HFFc6 (cell line): ENCODE data around the gene ITGAV. TPM values are rescaled to one million over a fixed set of nuclear protein-coding genes. Genes with fewer than 3 reads are reported as not detected.

ENCODE experiments used
- DNase-seq: peaks from one replicate; pipeline ENCODE4 v3.0.0-alpha.2; 2018
- H3K27ac Mint-ChIP-seq: 2 replicates; pipeline ENCODE4 v1.8.0; 2020; ENCODE audit warnings: mild to moderate bottlenecking, mixed read lengths
- H3K27me3 Mint-ChIP-seq: 2 replicates; pipeline ENCODE4 v1.8.0; 2021; ENCODE audit warnings: mild to moderate bottlenecking, moderate library complexity, mixed read lengths; ENCODE audit not compliant: insufficient read depth
- H3K36me3 Mint-ChIP-seq: 2 replicates; pipeline ENCODE4 v1.8.0; 2021; ENCODE audit warnings: low read depth, mixed read lengths
- H3K4me1 Mint-ChIP-seq: 2 replicates; pipeline ENCODE4 v1.8.0; 2020; ENCODE audit warnings: low read depth, mixed read lengths
- H3K4me3 Mint-ChIP-seq: 2 replicates; pipeline ENCODE4 v1.8.0; 2020; ENCODE audit warnings: mild to moderate bottlenecking, moderate library complexity, mixed read lengths
- H3K9me3 Mint-ChIP-seq: 2 replicates; pipeline ENCODE4 v1.8.0; 2020; ENCODE audit warnings: mild to moderate bottlenecking, mixed read lengths
- total RNA-seq, 6 experiments: library from RNA; stranded (reverse); fragmentation: NEBNext Ultra II Directional; extraction: Animal tissue kit (Norgen Biotek cat#: 25700); gene quantifications; 2 replicates in 1 of 6; 3 replicates in 5 of 6; pipeline ENCODE4 v1.2.3, GENCODE V29; 2021
- TF ChIP-seq, protein P1 (sequence below): fragments of 200-600 bp; sonication (generic); IDR thresholded peaks from 2 replicates; pipeline ENCODE4 v1.5.0; 2021; ENCODE audit warnings: antibody characterized with exemption, mild to moderate bottlenecking

The ITGAV gene
- total RNA-seq, 6 experiments from 2014 or later: 66.9 to 88.1 (median 80.7) TPM

DNA sequence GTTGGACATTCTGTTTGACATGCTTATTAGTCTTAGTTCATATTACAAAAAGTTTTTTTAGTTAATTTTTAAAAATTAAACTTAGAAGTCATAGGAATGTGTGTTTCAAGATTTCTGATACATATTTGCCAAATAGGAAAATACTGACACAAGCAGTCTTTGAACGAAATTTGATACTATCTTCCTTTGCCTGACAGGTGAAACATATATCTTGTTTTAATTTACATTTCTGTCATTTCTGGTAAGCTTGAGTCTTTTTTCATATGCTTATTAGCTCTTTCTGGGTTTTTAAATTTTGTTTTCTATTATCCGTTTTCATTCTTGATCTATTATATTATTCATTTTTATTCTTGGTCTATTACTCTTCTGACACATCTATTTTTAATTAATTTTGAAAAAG lies 24.5 kb downstream of the ITGAV start:
- no peak for DNase-seq
- Mint-ChIP-seq H3K9me3 (no peaks in the 10 kb centered on the region), H3K27me3 (no peaks in the 10 kb centered on the region), H3K4me3 (no peak overlapping the region), H3K27ac (no peak overlapping the region), H3K36me3 (no peaks in the 10 kb centered on the region), H3K4me1 (peaks cover 11% of the 10 kb centered on the region; the same call in 1 of the 2 replicates)
- TF ChIP-seq, protein P1, sequence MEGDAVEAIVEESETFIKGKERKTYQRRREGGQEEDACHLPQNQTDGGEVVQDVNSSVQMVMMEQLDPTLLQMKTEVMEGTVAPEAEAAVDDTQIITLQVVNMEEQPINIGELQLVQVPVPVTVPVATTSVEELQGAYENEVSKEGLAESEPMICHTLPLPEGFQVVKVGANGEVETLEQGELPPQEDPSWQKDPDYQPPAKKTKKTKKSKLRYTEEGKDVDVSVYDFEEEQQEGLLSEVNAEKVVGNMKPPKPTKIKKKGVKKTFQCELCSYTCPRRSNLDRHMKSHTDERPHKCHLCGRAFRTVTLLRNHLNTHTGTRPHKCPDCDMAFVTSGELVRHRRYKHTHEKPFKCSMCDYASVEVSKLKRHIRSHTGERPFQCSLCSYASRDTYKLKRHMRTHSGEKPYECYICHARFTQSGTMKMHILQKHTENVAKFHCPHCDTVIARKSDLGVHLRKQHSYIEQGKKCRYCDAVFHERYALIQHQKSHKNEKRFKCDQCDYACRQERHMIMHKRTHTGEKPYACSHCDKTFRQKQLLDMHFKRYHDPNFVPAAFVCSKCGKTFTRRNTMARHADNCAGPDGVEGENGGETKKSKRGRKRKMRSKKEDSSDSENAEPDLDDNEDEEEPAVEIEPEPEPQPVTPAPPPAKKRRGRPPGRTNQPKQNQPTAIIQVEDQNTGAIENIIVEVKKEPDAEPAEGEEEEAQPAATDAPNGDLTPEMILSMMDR: no peak

DNA sequence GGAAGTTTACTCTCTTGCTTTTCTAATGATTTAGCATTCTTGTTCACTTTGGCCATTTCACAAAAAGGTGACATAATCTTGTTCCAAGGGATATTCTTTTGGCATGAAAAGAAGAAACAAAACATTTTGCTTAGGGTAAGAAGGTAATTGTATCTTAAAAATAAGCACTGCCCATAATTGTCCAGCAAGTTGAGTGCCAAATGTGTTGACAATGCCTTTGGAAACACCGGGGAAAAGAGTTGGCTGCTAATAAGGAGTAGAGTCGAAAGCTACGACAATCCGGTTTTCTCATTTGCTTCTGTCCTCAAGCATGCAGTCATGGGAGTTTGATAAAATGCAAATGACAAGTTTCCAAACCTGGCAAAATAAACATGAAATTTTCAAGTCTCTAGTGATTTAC lies 27.3 kb downstream of the ITGAV start:
- Mint-ChIP-seq H3K9me3 (no peaks in the 10 kb centered on the region), H3K4me3 (no peak overlapping the region), H3K27me3 (no peaks in the 10 kb centered on the region), H3K27ac (no peak overlapping the region), H3K36me3 (no peaks in the 10 kb centered on the region), H3K4me1 (peaks cover 11% of the 10 kb centered on the region; the same call in 1 of the 2 replicates)
- TF ChIP-seq, protein P1: no peak
- no peak for DNase-seq

DNA sequence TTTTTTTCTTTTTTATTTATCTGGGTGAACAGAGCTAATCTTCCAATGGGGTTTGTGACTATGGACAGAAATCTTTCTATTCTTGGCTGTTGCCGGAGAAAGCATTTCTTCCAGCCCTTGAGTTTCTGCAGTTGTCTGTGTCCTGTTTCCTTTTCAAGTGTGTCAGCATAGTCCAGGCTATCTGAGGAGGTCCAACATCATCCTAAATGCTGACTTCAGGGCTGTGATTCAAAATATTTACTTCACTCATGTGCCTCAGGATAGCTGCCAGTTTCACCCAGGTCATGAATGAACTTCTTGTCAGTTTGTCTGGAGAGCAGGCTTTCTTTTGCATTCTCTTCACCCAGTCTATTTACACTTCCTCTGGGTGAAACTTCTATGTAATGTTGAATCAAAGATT lies 27.9 kb downstream of the ITGAV start:
- DNase-seq: no peak
- no peaks in the 10 kb centered on the region for H3K9me3 Mint-ChIP-seq
- TF ChIP-seq, protein P1: no peak
- peaks cover under 1% of the 10 kb centered on the region; the same call in 1 of the 2 replicates for H3K36me3 Mint-ChIP-seq
- peaks cover 5% of the 10 kb centered on the region; the same call in 1 of the 2 replicates for H3K4me1 Mint-ChIP-seq
- no peak overlapping the region for H3K27ac Mint-ChIP-seq
- no peak overlapping the region for H3K4me3 Mint-ChIP-seq
- no peaks in the 10 kb centered on the region for H3K27me3 Mint-ChIP-seq

DNA sequence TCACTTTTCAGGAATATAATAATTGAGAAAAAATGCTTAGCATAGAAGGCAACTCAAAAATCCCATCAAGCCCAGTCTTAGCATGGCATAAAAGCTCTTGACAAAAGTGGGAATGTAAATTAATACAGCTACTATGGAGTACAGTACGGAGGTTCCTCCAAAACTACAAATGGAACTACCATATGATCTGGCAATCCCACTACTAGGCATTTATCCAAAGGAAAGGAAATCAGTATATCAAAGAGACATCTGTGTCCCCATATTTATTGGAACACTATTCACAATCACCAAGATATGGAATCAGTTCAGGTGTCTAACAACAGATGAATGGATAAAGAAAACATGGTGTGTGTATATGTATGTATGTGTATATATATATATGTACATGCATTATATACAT lies 28.8 kb downstream of the ITGAV start:
- TF ChIP-seq, protein P1: no peak
- H3K4me3 Mint-ChIP-seq: no peak overlapping the region

DNA sequence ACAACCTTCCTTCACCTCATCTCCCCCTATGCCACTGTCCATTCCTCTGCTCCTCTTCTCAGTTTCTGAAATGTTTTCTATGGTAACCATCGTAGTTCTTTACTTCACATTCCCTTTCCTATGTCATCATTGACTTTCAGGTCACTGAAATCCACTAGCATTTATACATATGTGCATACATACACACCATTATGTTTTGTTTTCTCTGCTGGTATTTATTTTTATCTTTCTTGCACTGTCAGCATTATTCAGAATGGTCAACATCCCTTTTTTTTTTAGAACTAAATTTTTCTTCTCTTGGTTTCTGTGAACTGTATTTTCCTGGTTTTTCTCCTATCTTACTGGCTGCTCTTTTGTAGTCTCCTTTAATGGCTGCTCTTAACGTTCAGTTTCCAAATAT lies 33.2 kb downstream of the ITGAV start:
- no peak for DNase-seq
- TF ChIP-seq, protein P1: no peak
- Mint-ChIP-seq H3K9me3 (no peaks in the 10 kb centered on the region), H3K4me1 (no peaks in the 10 kb centered on the region), H3K36me3 (peaks cover 12% of the 10 kb centered on the region; the same call in 1 of the 2 replicates), H3K27me3 (no peaks in the 10 kb centered on the region), H3K27ac (no peak overlapping the region; the same call in 1 of the 2 replicates), H3K4me3 (no peak overlapping the region)

More for the DNA sequence above, 28.8 kb downstream of the ITGAV start:
- Mint-ChIP-seq H3K27me3 (no peaks in the 10 kb centered on the region), H3K4me1 (no peaks in the 10 kb centered on the region; the same call in 1 of the 2 replicates), H3K36me3 (peaks cover 8% of the 10 kb centered on the region; the same call in 1 of the 2 replicates), H3K9me3 (no peaks in the 10 kb centered on the region), H3K27ac (no peak overlapping the region)
- no peak for DNase-seq

DNA sequence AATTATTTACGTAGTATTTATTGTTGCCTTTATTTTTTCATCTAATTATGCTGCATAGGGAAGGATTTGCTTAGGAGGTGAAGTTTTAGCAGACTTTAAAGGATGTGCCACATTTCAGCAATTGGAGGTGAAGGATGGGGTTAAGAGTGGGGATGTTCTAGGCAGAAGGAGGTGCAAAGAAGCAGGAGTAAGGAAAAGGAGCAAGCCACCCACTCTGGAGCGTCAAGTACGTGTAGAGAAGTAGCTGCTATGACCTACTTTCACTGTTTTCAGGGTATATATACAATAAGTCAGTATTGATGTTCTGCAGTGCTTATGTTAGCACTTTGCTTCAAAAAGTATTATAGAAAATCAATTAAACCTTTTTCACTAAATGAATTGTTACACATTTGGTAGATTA lies 34.4 kb downstream of the ITGAV start:
- H3K4me1 Mint-ChIP-seq: no peaks in the 10 kb centered on the region

More for the DNA sequence above, 34.4 kb downstream of the ITGAV start:
- Mint-ChIP-seq H3K36me3 (peaks cover 12% of the 10 kb centered on the region; the same call in 1 of the 2 replicates), H3K27me3 (no peaks in the 10 kb centered on the region), H3K4me3 (no peak overlapping the region), H3K27ac (no peak overlapping the region), H3K9me3 (no peaks in the 10 kb centered on the region)
- TF ChIP-seq, protein P1: no peak
- no peak for DNase-seq
